T-helper 17 cell (primary cell): ENCODE data around the gene KRT6C. TPM values are rescaled to one million over a fixed set of nuclear protein-coding genes. Genes with fewer than 3 reads are reported as not detected.

Experiments used
- ATAC-seq: fragments of 150-1000 bp; cut with Tn5 transposase; 2 replicates; pipeline ENCODE4 v1.10.0; 2021; ENCODE audit warnings: mild to moderate bottlenecking, moderate library complexity
- DNase-seq, 3 donors: peaks; one replicate each; pipeline versions ENCODE4 v3.0.0 to v3.0.0-alpha.2; 2020 to 2021
- H3K9me3 ChIP-seq: one replicate; pipeline ENCODE4 v1.7.0; 2013; ENCODE audit warnings: low read length, mild to moderate bottlenecking; ENCODE audit not compliant: control insufficient read depth, poor library complexity, severe bottlenecking
- H3K27ac Mint-ChIP-seq: one replicate; pipeline ENCODE4 v1.8.0; 2022; ENCODE audit warnings: mild to moderate bottlenecking, moderate library complexity, mixed read lengths
- H3K27me3 Mint-ChIP-seq: one replicate; pipeline ENCODE4 v1.8.0; 2022; ENCODE audit warnings: mixed read lengths
- H3K36me3 Mint-ChIP-seq: one replicate; pipeline ENCODE4 v1.8.0; 2022; ENCODE audit warnings: low read depth, mixed read lengths
- H3K4me1 Mint-ChIP-seq: one replicate; pipeline ENCODE4 v1.8.0; 2022; ENCODE audit warnings: mild to moderate bottlenecking, mixed read lengths
- H3K4me3 Mint-ChIP-seq: one replicate; pipeline ENCODE4 v1.8.0; 2022; ENCODE audit warnings: mild to moderate bottlenecking, moderate library complexity, mixed read lengths
- total RNA-seq, 4 donors: library from RNA in 2 of 4; stranded (reverse) in 2 of 4; gene quantifications; one replicate each; pipeline ENCODE4 v1.2.3 and lab custom pipeline; 2022 to 2026

The KRT6C gene
- total RNA-seq, 2 donors from 2014 or later, result not detected

DNA sequence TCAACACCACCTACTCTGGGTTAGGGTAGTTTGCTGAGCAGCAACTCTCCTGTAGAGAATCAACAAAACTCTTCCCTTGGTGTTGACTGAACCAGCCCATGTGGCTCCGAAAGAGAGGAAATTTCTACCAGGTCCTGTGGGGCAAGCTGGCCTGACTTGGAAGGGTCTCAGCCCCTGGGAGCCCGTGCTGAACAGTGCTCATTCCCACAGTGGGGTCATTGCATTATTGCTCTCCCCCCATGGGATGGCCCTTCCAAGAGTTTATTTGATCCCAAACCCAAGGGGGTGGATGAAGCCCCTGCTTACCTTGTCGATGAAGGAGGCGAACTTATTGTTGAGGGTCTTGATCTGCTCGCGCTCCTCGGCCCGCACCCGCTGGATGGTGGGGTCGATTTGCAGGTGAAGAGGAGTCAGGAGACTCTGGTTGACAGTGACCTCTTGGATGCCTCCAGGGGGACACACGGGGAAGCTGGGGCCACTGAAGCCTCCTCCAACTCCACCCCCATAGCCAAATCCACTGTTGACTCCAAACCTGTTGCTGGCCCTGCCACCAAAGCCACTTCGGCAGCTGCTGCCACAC lies 40.0 kb downstream of the KRT6C start:
- no peak overlapping the region for H3K27ac Mint-ChIP-seq
- no peaks in the 10 kb centered on the region for H3K4me1 Mint-ChIP-seq
- DNase-seq (no peak), ATAC-seq (no peak)
- H3K36me3 Mint-ChIP-seq, result no peaks in the 10 kb centered on the region
- H3K4me3 Mint-ChIP-seq, result no peak overlapping the region
- peaks cover 74% of the 10 kb centered on the region for H3K27me3 Mint-ChIP-seq
- no peaks in the 10 kb centered on the region for H3K9me3 ChIP-seq

DNA sequence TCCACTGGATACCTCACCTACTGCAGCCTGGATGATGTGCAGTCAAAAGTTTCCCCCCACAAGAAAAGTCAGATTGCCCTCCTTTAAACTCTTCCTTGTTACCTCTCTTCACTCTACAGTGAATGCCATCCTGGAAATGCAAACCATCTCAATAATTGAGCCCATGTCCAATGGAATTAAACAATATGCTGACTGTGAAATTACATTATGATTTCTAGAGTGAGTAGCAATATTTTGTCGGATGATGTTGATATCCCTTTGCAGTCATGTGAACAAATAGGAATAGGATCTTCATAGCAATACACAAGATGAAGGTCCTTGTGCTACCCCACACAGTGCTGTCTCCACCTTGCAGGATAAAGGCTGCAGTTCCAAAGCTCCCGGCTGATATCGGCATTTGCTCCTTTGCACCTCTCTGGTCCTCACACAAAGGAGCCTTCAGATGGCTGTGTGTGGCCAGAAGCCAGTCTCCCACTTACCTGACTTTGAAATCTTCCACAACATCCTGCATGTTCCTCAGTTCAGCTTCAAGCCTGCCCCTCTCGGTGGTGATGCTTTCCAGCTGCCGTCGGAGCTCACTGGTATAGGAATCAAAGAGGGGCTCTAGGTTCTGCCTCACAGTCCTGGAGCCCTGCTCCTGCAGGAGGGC lies 40.9 kb downstream of the KRT6C start:
- H3K27ac Mint-ChIP-seq, result no peak overlapping the region
- H3K9me3 ChIP-seq, result no peaks in the 10 kb centered on the region
- ATAC-seq (no peak), DNase-seq (no peak)
- H3K27me3 Mint-ChIP-seq, result peaks cover 78% of the 10 kb centered on the region
- no peaks in the 10 kb centered on the region for H3K4me1 Mint-ChIP-seq
- no peak overlapping the region for H3K4me3 Mint-ChIP-seq
- no peaks in the 10 kb centered on the region for H3K36me3 Mint-ChIP-seq

DNA sequence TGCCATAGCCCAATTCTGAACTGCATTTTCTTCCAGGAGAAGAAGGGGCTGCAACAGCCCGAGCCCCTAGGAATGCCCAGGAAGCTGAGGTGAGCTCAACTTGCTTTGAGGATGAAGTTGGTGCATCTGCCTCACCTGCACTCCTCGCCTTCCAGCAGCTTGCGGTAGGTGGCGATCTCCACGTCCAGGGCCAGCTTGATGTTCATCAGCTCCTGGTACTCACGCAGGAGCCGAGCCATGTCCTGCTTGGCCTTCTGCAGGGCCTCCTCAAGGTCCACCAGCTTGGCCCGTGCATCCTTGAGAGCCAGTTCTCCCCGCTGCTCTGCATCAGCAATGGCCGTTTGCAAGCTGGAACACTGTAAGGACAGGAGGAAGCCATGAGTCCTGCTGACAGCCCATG lies 45.5 kb downstream of the KRT6C start:
- DNase-seq (no peak), ATAC-seq (no peak)
- no peak overlapping the region for H3K4me3 Mint-ChIP-seq
- H3K9me3 ChIP-seq, result no peaks in the 10 kb centered on the region
- no peaks in the 10 kb centered on the region for H3K4me1 Mint-ChIP-seq
- no peak overlapping the region for H3K27ac Mint-ChIP-seq
- H3K27me3 Mint-ChIP-seq, result peaks cover 54% of the 10 kb centered on the region
- H3K36me3 Mint-ChIP-seq, result no peaks in the 10 kb centered on the region

DNA sequence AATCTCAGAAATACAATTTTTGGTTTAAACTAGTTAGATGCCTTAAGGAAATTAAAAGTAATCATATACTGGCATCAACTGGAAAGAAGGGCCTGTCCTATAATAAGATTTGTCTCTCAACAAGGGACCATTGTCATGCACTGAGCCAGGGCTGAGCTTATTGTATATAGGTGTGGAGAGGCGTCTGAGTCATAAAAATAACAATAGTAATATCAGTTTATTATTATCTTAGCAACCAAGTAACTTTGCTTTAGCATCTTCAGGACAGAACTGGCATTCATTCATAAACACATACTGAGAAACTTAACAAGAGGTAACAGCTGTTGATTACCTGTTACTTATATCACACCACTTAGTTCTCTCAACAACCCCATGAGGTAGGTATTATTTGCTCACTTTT lies 46.5 kb downstream of the KRT6C start:
- Mint-ChIP-seq H3K27me3 (peaks cover 57% of the 10 kb centered on the region), H3K27ac (no peak overlapping the region), H3K36me3 (no peaks in the 10 kb centered on the region), H3K4me3 (no peak overlapping the region), H3K4me1 (no peaks in the 10 kb centered on the region)
- no peak for ATAC-seq
- no peak for DNase-seq
- H3K9me3 ChIP-seq, result no peaks in the 10 kb centered on the region

DNA sequence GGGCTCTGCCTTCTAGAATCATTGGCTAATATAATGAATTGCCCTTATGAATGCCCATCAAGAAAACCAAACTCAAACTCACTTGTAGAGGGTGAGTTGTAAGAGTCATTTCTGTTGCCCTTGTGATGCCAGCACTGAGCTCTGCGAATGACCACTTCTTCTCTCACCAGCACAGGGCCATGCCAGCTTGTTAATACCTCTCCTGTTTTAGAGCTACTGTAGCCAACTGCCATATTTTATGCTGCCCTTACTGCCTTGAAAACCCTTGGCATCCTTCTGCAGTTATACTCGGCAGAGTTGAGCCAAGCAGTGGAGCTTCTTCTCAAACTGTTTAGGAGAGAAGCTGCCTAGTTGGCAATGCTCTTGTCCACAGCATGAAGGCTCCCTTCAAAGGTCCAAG lies 47.6 kb downstream of the KRT6C start:
- Mint-ChIP-seq H3K4me1 (no peaks in the 10 kb centered on the region), H3K27ac (no peak overlapping the region), H3K36me3 (no peaks in the 10 kb centered on the region), H3K27me3 (peaks cover 61% of the 10 kb centered on the region), H3K4me3 (no peak overlapping the region)
- no peaks in the 10 kb centered on the region for H3K9me3 ChIP-seq
- ATAC-seq, result no peak
- no peak for DNase-seq

DNA sequence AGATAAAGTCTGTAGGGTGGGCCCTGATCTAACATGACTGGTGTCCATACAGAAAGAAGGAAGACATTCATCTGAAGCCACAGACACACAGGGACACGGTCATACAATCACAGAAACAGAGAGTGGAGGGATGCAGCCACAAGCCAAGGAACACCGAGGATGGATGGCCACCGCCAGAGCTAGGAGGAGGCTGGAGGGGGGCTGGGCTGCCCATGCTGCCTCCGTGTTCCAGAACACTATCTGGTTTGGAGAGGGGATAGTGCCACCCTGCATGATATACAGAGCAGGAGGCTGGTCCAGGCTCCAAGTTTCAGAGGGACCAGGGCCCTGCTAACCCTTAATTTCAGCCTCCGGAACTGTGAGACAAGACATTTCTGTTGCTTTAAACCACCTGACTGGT lies 48.1 kb downstream of the KRT6C start:
- DNase-seq (no peak), ATAC-seq (no peak)
- no peak overlapping the region for H3K27ac Mint-ChIP-seq
- peaks cover 56% of the 10 kb centered on the region for H3K27me3 Mint-ChIP-seq
- H3K36me3 Mint-ChIP-seq, result no peaks in the 10 kb centered on the region
- no peaks in the 10 kb centered on the region for H3K9me3 ChIP-seq
- no peak overlapping the region for H3K4me3 Mint-ChIP-seq
- no peaks in the 10 kb centered on the region for H3K4me1 Mint-ChIP-seq

DNA sequence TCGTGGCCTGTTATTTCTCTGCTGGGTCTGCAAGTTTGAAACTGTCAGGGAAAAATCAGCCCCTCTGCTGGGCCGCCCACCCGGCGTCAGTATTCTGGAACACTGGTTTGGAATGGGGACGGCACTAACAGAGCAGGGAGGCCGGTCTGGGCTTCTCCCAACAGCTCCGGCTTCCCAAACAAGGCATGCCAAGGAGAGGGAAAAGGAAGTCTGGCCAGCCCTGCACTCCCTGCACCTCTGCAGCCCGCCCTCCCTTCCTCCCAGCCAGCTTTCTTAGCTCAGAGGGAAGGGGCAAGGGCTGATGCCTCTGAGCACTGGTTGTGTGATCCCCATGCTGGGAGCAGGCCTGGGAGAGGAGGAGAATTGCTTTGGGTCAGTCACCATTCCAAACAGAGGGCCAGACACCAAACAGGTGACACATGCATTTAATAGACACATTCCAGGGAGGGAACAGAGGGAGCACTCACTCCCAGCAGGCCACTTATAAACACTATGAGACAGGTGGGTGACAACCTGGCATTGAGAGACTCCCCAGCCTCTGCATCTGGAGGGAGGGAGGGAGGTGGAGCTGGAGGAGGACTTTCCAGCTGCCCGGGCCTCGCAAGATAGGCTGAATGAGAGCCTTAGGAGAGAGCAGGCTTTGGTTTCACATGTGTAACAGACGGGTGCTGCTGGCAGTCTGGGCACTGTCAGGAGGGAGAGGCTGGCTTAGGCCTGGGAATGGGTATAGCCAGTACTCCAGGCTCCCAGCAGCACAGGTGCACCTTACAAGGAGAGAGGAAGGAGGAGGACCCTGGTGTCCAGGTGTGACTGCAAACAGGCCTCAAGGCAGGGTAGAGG lies 49.7 kb downstream of the KRT6C start:
- no peak overlapping the region for H3K4me3 Mint-ChIP-seq
- DNase-seq (no peak), ATAC-seq (no peak)
- no peak overlapping the region for H3K27ac Mint-ChIP-seq
- H3K36me3 Mint-ChIP-seq, result peaks cover 2% of the 10 kb centered on the region
- peaks cover 50% of the 10 kb centered on the region for H3K27me3 Mint-ChIP-seq
- H3K4me1 Mint-ChIP-seq, result no peaks in the 10 kb centered on the region
- no peaks in the 10 kb centered on the region for H3K9me3 ChIP-seq

DNA sequence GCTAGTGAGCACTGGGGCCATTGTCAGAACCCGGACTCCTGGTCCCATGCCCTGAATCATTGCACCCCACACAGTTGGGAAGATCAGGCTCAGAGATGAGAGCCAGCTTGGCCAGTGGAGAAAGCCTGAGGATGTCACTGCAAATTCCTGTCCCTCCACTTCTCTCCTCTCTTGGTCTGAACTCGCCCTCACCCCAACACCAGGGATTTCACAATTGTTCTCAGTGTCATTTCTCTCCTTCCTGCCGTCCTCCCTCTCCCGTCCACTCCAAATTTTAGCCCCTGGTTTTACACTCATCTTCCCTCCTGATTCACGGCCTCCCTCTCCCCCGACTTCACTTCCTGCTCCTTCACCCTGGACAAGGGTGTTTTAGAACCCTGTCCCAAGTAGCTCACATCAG lies 50.6 kb downstream of the KRT6C start:
- no peaks in the 10 kb centered on the region for H3K9me3 ChIP-seq
- ATAC-seq (no peak), DNase-seq (no peak)
- Mint-ChIP-seq H3K27me3 (peaks cover 44% of the 10 kb centered on the region), H3K4me1 (no peaks in the 10 kb centered on the region), H3K27ac (no peak overlapping the region), H3K36me3 (peaks cover 2% of the 10 kb centered on the region), H3K4me3 (no peak overlapping the region)

DNA sequence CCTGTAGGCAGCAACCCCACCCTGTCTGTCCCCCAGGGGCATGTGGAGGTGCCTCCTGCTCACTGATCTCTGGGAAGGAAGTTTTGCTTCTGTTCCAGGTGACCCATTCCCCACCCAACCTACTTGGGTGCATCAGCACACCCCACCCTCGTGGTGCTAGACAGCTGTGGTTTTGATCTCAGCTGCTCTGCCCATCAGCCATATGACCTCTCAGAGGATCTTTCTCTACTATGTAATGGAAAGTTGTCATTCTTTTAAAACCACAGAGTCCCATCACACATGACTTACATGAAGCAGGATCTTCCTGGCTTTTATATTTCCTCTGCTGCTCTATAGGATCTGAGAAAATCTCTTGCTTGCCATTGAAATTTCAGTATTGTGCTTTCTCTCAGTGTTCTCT lies 53.9 kb downstream of the KRT6C start:
- no peak overlapping the region for H3K4me3 Mint-ChIP-seq
- peaks cover 2% of the 10 kb centered on the region for H3K36me3 Mint-ChIP-seq
- DNase-seq, result no peak
- no peak overlapping the region for H3K27ac Mint-ChIP-seq
- ATAC-seq, result no peak
- peaks cover 52% of the 10 kb centered on the region for H3K27me3 Mint-ChIP-seq
- H3K4me1 Mint-ChIP-seq, result no peaks in the 10 kb centered on the region
- no peaks in the 10 kb centered on the region for H3K9me3 ChIP-seq

DNA sequence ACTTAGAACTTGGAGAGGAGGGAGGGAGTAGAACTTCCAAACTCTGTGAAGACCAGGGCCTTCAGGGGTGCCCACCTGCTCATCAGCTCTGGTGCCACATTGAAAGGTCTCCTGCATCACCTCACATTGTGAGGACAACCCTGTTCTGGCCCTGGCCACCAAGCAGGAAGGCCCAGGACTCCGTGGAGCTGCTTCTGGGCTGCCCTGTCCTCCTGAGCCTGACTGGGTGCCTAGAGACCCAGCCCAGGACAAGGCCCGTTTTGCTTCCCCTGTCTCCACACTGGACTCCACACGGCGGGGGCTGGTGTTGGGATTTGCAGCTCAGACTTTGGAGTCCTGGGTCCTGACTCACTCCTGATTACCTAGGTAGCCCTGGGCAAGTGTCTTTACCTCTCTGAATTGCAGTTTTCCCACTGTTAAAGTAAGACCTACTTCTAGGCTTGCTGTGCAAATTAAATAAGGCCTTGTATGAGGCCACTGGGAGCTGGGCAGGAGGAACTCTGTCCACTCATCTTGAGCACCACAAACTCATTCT lies 55.0 kb downstream of the KRT6C start:
- no peaks in the 10 kb centered on the region for H3K9me3 ChIP-seq
- H3K4me1 Mint-ChIP-seq, result no peaks in the 10 kb centered on the region
- DNase-seq (no peak), ATAC-seq (no peak)
- no peak overlapping the region for H3K27ac Mint-ChIP-seq
- H3K4me3 Mint-ChIP-seq, result no peak overlapping the region
- peaks cover 2% of the 10 kb centered on the region for H3K36me3 Mint-ChIP-seq
- peaks cover 46% of the 10 kb centered on the region for H3K27me3 Mint-ChIP-seq

Other genes starting within 250 kb of the KRT6C start
- gene KRT7, start 240.6 kb downstream of the KRT6C start, total RNA-seq, result under 1 TPM in 1 of 2 donors, not detected in 1; 0.70 TPM
- under 1 TPM in 1 of 2 donors, not detected in 1; 0.21 TPM for gene KRT86, start 199.2 kb downstream of the KRT6C start, total RNA-seq
- not detected for gene KRT81, start 182.3 kb downstream of the KRT6C start, total RNA-seq
- not detected for gene KRT83, start 152.4 kb downstream of the KRT6C start, total RNA-seq
- not detected for gene KRT85, start 106.3 kb downstream of the KRT6C start, total RNA-seq
- gene KRT84, start 88.2 kb downstream of the KRT6C start, total RNA-seq, result not detected
- gene KRT82, start 67.5 kb downstream of the KRT6C start, total RNA-seq, result not detected
- gene KRT75, start 39.4 kb downstream of the KRT6C start, total RNA-seq, result not detected
- not detected for gene KRT6B, start 21.7 kb downstream of the KRT6C start, total RNA-seq
- not detected for gene KRT6A, start 19.5 kb upstream of the KRT6C start, total RNA-seq
- gene KRT5, start 46.6 kb upstream of the KRT6C start, total RNA-seq, result not detected
- not detected for gene KRT71, start 79.3 kb upstream of the KRT6C start, total RNA-seq
- not detected for gene KRT74, start 100.0 kb upstream of the KRT6C start, total RNA-seq
- gene KRT72, start 127.7 kb upstream of the KRT6C start, total RNA-seq, result 1 to 10 TPM in 1 of 2 donors, under 1 TPM in 1; 0.60 to 1.6 TPM
- 1 to 10 TPM in 1 of 2 donors, under 1 TPM in 1; 0.40 to 1.1 TPM for gene KRT73, start 144.8 kb upstream of the KRT6C start, total RNA-seq
- gene KRT2, start 178.4 kb upstream of the KRT6C start, total RNA-seq, result not detected
- 1 to 10 TPM in 1 of 2 donors, under 1 TPM in 1; 0.83 to 3.1 TPM for gene KRT1, start 206.6 kb upstream of the KRT6C start, total RNA-seq
- gene KRT77, start 229.7 kb upstream of the KRT6C start, total RNA-seq, result not detected